ENCODE measurements around the gene MAD1L1.
"Not testable (repeated sequence)": the region's sequence is repeated elsewhere in the genome, so short reads cannot be mapped to it uniquely, and the experiment has no call there.

Gene MAD1L1

DNA sequence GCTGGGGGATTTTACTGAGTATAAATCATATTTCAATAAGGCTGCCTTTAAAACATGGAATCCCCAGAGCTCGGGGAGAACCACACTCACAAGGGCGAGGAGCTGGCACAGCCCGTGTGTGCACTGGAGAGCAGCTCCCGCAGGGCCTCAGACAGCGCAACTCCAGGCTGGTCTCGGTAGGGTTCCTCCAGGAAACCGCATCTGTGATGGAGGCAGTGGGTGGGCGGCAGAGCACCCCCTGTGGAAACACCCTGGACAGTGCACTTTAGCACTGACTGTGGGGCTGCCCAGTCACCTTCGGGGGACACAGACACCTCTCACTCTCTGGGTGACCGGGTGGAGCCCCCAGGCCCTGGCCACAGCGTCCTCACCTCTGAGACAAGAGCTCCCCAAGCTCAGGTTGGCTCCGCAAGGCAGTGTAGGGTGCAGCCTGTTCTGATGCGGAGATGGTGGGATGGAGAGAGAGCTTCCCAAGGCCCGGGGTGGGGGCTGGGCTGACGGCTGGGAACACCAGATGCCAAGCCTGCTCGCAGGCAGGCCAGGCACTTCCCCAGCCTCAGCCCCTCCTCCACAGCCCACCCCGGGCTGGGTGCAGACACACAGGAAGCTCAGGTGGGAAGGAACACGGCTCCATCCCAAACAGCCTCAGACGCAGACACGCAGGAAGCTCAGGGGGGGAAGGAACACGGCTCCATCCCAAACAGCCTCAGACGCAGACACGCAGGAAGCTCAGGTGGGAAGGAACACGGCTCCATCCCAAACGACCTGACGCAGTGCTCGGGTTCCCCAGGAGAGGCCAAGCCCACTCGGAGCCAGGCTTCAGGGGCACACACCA, 224.4 kb downstream of the MAD1L1 start:
- no peak for FAIRE-seq

DNA sequence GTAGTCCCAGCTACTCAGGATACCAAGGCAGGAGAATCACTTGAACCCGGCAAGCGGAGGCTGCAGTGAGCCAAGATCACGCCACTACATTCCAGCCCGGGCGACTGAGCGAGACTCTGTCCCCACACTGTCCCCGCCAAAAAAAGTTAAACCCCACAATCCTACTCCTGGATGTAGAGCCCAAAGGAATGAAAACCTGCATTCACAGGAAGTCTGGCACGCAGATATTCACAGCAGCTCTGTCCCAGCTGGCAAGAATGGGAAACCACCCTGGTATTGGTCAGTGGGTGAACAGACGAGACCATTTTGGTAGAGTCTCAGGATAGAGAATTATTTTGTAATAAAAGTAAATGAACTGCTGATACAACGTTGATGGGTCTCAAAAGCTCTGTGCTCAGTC, 225.2 kb downstream of the MAD1L1 start:
- FAIRE-seq, result no peak

DNA sequence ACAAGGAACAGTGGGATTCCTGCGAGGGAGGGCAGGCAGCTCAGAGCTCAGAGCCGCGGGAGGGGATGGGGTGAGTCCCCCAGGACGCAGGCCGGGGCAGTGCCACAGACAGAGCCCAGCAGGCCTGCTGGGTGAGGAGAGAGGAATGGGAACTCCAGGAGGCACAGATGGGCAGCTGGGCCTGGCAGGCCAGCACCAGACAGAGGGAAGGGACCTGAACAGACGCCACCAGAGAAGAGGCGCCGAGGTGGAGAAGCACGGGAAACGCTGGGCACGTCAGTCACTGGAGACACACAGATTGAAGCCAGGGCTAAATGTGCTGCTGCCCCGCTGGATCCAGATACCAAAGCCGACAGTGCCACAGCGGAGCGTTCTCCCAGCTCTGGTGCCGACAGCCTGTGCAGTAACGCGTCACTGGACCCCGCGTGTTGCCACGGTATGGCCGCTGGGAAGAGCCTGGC, 225.8 kb downstream of the MAD1L1 start:
- FAIRE-seq, result no peak

DNA sequence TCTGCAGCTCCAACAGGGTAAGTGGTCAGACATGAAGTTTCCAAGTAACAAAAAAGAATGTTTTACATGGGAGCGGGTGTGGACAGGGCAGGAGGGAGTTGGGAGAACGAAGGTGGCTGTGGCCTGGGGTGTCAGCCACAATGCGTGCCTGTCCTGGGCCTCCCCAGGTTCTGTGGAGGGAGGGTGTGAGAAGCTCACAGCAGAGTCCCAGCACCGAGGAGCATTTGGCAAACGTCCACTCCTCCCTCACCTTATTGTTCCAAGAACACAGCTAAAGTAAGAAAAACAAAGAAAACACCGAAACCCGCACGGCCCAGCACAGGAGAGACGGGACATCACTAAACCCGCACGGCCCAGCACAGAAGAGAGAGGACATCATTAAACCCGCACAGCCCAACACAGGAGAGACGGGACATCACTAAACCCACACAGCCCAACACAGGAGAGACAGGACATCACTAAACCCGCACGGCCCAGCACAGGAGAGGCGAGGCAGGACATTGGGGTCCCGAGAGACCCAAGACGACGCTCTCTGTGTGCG, 226.4 kb downstream of the MAD1L1 start:
- no peak for FAIRE-seq

DNA sequence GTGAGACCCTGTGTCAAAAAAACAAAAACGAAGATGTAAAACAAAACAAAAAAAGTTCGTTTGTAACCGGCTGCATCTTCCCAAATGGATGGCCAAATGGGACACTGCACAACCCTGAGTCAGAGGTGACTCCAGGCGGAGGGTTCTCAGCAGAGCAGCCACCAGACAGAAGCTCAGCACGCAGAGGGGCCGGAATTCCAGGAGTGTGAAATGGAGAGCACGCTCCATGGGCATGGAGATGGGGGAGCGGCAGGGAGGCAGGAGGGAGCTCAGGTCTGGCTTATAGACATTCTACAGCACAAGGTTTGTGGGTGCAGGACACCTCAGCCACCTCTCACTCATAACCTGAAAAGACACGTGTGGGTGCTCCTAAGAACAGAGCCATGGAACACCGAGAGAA, 227.0 kb downstream of the MAD1L1 start:
- FAIRE-seq, result no peak

DNA sequence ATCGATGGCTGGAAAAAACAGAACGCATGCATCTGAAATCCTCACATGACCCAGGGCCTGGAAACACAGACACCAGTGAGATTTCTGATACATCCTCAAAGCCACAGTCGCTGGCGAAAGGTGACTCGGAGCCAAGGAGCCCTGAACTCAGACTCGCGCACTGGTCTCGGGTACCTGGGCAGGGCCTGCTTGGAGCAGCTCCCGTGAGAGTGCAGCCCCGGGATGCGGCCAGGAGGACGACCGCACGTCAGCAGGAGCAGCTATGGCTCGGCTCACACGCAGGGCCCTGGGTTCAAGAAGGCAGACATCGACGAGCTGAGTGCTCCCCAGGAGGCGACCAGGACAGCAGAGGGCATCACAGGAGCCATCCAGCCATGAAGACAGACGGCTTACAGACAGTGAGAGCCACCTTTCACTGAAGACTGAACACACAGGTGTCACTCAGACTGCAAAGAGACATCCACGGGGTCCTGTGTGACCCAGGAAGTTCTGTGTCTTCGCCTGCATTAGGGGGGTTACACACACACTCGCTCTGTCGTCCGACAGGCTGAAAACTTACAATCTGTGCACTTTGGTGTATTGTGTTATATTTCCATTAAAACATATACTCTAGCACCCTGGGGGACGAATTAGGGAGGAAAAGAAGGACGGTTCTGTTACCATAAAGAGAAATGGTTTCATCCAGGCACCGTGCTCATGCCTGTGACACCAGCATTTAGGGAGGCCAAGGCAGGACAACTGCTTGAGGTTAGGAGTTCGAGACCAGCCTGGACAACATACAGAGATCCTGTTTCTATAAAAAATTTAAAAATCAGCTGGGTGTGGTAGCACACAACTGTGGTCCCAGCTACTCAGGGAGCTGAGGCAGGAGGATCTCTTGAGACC, 227.7 kb downstream of the MAD1L1 start:
- no peak for FAIRE-seq

DNA sequence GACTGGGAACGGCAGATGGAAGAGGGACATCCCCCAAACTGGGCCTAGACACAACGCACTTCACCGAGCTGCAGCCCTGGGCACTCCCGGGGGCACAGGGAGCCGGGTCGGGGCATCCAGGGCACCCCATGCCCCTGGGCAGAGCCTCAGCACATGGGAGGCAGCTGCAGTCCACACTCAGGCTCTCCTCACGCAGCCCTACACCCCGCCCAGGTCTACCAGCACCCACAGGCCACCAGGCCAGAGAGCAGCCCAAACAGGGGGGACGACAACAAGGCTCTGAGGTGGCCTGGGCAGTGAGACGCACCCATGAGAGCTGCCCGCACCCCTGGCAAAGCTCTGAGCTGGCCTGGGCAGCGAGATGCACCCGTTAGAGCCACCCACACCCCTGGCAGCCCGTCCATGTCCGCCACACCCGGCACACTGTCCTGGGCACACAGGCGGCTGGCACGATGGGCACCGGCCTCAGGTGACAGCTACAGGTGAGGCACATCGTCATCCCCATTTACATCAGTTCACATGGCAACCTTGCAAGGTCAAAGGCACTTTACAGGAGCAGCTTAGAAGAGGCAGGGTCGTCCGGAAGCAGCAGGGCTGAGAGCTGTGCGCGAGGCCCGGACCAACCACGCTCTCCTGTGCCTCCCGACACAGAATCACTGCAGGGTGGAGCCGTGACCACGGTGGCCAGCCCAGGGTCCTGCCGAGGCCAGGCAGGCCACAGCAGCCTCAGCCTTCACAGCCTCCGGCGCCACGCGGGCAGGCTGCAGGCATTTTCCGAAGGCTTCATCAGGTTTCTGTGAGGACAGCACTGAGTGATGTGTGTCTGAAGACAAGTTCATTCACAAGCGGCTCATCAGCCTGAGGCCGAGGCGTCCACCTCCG, 228.6 kb downstream of the MAD1L1 start:
- FAIRE-seq, result no peak

DNA sequence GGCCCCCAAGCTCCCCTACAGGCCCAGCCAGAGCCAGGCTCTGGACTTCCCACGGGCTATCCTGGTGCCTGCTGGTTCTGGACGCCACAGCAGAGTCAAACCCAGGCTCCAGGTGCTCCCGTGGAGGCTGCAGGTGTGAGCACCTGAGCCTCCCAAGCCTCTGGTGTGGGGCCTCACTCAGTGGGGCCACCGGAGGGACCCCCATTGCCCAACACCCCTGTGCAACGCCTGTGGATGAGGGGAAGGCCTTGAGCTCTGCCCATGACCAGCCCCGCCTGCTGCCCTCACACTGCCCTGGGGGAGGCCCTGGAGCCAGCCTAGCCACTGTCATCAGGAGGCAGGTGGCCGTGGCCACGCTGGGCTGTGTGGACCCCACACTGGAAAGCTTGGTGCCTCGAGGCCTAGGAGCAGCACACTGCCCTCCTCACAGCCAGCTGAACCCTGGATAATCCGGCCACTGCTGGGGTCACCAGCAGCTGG, 229.3 kb downstream of the MAD1L1 start:
- FAIRE-seq, result no peak

DNA sequence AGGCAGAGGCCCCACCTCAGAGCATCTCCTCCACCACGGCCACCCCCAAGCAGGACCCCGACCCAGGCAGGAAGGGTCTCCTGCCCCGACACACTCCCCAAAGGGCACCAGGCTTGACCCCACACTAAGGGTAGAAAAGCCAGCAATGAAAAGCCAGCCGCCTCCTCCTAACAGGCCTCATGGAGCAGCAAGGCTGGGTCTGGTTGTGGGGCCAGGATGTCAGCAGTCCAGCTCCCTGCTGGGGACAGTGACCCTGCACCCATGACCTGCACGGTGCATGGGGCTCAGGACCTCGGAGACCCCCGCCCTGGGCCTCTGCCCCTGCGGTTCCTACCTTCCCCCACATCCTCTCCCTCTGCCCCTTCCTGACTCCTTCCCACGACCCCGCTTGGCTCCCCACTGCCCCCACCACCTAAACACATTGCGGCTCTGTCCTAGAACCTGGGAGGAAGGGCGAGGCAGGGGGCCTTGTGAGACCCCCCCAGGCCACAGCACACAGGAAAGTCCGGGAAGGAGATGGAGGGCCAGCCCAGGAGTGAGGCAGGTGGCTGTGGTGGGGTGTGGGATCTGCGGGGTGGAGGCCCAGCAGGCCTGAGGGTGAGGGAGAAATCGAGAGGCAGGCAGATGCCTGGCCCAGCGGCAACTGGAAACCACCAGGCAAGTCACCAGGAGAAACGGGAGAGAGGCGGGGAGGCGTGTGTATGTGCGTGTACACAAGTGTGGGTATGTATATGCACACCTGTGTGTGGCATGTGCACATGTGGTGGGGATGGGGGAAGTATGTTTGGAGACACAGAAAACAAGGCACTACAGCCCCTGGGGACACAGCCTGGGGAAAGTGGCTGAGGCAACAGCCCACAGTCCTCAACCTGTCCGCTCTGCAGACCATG, 229.9 kb downstream of the MAD1L1 start:
- FAIRE-seq, result no peak

DNA sequence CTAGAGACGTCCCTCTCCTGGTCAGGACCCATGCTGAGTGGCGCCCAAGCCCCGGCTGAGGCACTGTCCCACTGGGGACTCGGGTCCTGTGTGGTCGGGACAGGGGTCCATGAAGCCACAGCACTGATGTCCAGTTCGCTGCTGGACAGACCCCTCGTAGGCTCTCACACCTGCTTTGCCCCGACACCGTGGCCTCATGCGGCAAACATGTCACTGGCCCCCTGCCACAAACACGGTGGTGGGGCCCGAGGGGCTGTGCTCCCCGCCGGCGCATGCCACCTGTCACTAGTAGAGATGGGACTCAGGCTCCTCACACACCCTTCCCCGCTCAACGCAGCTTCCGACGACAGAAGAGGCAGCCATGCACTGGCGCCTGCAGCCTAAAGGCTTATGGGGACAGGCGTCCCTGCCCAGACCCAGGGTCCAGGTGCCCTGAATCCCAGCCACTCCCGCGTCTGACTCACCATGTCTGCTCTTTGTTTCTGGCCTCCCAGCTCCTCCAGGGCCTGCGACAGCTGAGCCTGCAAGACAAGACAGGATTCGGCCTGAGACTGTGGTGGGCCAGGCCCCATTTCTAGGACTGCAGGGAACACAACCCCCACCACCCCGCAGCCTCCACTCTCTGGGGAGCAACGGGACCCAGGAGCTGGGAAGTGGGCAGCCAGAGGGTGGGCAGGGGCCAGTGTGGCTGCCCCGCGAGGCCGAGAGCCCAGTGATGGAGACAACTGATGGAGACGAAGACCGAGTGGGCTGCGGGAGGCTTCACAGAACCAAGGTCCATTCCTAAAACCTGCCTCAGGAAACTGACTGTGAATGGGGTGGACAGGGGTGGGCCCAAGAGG, 230.9 kb downstream of the MAD1L1 start:
- no peak for FAIRE-seq

DNA sequence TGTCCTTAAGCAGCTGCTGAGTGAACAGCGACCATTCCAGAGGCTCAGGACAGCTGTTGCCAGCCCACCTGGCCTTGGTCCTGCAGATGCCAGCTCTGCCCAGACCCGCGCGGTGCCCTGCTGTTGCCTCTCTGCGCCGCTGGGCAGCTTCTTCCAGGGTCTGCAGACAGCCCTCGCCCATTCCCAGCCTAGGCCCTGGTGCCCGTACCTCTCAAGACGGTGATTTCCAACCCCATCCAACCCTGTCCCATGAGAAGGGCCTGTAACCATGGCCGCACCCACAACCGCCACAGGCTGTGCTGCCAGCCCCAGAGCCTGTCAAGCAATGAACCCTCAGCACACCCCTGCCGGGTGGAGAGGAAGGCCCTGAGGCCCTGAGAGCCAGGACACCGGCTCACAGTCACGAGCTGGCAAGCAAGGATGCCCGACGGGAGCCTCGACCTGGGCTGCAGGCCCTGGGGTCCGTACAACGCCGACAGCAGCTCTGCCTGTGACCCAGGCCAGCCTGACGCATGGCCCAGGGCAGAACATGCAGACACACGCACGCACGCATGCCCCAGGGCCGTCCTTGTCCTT, 231.9 kb downstream of the MAD1L1 start:
- FAIRE-seq, result no peak

DNA sequence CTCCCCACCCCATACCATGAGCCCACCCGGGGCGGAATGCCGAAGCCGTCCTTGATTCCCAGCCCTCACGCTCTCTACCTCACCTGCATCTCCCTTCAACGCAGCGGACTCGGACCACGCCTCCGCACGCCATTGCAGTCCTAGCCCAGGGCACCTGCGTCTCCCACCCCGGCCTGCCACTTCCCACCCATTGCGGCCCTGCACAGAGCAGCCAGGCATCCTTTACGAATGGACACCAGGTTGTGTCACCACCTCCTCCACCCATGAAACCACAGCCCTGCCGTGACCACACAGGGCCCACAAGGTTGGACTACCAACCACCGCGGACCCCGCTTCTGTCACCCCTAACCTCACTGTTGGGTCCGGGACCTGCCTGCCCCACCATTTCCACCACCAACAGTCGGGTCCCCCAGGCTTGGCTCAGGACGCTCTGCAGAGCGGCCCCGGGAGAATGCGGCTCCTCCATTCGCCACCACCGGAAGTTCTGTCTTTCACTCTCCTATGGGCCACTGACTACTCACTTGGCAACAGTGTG, 232.5 kb downstream of the MAD1L1 start:
- FAIRE-seq, result no peak

DNA sequence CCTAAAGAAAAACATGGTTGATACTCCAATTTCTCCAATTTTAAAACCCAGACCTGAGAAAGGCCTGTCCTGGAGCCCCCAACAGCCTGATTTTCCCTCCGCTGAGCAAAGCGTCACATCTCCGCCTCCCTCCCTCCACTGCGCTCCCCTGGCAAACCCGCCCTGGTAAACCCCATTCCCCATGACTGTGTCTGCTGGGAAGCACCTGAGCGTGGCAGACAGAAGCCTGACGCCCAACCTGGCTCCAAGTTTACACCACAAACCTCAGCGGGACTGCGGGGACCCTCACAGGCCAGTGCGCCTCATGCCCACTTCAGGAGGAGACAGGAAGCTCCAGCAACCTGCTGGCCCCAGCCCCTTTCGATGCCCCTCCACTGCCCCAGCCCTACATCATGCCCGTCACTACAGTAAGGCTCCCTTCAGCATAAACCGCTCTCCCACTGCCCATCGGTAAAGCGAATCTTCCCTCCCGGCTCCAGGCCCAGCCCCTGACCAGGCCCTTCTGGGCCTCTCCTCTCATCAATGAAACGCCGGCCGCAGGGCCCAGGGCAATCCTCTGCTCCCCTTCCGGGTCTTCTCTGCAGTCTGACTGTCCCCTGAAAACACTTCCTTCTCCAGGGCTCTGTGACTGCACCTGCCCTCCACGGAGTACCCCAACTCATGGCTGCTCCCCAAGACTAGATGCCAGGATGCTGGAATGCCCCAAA, 233.3 kb downstream of the MAD1L1 start:
- no peak for FAIRE-seq

DNA sequence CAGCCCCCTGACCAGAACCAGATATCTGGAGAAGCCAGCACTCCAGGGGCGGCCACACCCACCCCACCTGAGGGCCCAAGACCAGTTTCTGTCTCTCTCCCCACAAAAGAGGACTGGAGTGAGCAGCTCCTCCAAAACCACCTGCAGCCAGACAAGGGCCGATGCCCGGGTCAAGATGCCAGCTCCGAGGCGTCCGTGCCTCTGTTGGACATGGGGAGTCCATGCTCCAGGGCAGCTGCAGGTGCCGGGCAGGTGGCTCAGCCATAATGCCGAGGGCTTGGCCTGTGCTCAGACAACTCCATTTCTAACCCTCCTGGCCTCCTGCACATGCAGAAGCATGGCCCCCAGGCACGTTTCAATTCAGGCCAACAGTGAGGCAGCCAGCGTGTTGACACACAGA, 234.6 kb downstream of the MAD1L1 start:
- FAIRE-seq, result no peak

DNA sequence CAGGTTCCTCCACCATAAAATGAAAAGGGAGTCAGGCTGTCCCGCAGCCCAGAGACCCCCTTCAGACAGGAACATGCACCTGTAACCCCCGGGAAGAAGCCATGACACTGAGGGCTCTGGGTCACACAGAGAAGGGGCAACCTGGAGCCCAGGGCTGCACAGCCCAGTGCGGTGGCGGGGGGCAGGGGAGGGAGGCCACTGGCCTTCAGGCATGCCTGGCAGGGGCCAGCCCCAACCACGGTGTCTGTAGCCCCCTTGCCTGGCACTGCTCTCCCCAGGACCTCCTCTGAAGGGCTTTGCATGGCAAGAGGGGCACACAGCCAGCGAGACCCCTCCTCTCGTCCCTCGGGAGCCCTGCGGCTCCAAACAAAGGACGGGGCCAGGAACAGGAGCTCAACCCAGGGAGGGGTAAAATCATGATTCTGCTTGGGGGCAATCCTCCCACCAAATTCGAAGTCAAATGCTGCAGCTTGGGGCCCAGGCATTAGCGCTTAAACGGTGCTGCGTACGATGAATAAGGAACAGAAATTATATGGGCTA, 235.1 kb downstream of the MAD1L1 start:
- FAIRE-seq, result no peak

DNA sequence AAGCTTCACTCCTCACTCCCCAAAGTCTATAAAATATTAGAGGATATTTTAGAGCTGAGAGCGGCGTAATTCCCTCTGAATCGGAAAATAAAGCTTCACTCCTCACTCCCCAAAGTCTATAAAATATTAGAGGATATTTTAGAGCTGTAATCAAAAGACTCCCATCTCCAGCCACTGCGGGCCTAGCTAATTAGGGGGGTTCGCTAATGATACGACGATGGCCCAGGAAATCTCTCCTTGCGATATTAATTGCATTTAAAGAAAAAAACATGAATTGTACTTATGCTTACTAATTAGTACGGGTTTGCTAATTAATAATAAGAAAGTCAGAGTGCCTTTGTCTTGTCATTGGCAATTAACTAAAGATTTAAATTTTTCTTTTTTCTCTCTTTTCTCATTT, 235.9 kb downstream of the MAD1L1 start:
- no peak for FAIRE-seq

DNA sequence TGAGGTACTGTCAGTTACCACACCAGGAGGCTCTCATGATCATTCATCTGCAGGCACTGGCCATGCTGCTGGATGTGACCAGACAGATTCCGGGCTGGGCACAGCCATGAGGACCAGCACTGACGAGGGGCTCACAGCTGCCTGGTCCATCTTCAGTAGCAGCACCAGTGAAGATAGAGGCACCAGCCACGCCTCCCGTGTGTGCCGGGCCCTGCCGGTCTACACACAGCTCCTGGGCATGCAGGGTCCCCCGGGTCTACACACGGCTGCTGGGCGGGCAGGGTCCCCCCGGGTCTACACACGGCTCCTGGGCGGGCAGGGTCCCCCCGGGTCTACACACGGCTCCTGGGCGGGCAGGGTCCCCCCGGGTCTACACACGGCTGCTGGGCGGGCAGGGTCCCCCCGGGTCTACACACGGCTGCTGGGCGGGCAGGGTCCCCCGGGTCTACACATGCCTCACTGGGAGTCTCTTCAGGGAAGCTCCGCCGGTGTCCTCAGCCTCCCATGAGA, 236.8 kb downstream of the MAD1L1 start:
- not testable (repeated sequence) for FAIRE-seq

DNA sequence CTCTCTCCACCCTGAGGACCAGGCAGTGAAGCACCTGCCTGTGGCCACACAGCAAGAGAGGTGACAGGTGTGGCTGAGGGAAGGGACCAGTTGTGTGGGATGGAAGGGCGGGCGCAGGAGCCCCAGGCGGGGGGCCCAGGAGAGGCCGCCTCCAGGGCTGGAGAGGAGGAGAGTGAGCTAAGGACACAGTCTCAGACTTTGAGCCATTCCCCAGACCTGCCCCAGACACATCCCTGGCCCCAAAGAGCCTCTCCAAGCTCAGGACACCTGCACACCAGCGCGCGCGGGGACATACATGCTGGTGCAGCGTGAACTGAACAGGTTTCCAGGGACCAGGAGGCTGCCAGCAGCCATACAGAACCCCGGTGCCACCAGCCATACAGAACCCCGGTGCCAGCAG, 237.3 kb downstream of the MAD1L1 start:
- no peak for FAIRE-seq

DNA sequence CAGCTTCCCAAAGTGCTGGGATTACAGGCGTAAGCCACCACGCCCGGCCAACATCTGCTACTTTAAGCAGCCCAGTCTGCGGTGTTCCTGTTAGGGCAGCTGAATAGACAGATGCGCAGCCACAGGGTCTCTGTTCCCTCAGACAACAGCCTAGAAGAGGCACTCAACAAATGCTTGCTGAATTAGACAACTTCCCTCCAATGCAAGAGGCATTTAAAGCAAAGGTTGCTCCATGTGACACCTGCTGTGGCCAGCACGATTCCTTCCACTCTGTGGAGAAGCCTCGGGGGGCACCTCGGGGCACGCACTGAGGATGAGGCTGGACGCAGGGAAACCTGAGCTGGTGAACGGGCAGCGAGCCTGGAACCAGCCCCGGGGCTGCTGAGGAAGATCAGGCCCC, 237.8 kb downstream of the MAD1L1 start:
- no peak for FAIRE-seq
